LHCN-M2 (cell line): ENCODE results near the gene ALG12. TPM values are rescaled to one million over a fixed set of nuclear protein-coding genes. Genes with fewer than 3 reads are reported as not detected.

Experiments
- DNase-seq: peaks from one replicate; pipeline ENCODE4 v3.0.0-alpha.2; 2012; ENCODE audit warnings: low read depth
- polyA plus RNA-seq: library from polyadenylated mRNA; unstranded; fragments of >200 nt; gene quantifications from one replicate; pipeline ENCODE4 v1.2.1, GENCODE V29; 2012; ENCODE audit warnings: missing spikeins
- total RNA-seq: library from RNA; depleted of rRNA; stranded (reverse); fragments of >200 nt; gene quantifications from 2 replicates; pipeline ENCODE4 v1.2.3, GENCODE V29; 2014; rRNA removed

ALG12 gene
- 18.1 and 19.4 TPM in 2 replicates for total RNA-seq
- polyA plus RNA-seq, result 14.5 TPM

DNA sequence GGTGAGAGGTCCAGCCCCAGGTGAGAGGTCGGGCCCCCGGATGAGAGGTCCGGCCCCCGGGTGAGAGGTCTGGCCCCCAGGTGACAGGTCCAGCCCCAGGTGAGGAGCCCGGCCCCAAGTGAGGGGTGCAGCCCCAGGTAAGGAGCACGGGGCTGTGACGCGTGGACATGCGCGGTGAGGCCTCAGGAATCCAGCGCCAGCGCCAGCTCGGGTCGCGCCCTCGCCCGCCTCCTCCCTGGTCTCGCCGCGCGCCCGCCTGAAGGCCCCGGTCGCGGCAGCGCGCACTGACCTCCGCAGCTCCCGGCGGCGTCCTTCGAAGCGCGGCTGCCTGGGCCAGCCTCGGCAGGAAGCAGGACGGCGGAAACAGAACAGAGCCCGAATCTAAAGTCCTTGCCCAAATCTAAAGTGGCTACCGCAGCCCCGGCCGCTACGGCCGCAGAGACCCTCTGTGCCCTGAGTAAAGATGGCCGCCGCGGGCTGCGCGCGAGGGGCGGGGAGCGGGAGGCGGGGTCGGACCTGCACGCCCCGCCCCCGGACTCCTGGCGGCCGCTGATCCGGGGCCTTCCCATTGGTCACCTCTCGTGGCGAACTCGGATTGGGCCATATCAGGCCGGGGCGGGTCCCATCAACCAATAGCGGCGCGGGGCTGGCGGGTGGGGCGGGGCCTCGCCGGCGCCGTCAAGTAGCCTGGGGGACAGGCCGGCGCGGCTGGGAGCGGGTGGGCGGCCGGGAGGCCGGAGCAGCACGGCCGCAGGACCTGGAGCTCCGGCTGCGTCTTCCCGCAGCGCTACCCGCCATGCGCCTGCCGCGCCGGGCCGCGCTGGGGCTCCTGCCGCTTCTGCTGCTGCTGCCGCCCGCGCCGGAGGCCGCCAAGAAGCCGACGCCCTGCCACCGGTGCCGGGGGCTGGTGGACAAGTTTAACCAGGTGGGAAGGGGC lies at the start of gene ALG12, which contains the start of gene CRELD2:
ALG12 (minus strand) TSS at position 465 of the 937 bp plus-strand sequence. CDS start 4,673 bp downstream, outside the sequence.
CRELD2 (plus strand) TSS at position 661 of the 937 bp plus-strand sequence; CDS start at position 797, 136 bp downstream.
- DNase-seq, result peak; percentile 93

DNA sequence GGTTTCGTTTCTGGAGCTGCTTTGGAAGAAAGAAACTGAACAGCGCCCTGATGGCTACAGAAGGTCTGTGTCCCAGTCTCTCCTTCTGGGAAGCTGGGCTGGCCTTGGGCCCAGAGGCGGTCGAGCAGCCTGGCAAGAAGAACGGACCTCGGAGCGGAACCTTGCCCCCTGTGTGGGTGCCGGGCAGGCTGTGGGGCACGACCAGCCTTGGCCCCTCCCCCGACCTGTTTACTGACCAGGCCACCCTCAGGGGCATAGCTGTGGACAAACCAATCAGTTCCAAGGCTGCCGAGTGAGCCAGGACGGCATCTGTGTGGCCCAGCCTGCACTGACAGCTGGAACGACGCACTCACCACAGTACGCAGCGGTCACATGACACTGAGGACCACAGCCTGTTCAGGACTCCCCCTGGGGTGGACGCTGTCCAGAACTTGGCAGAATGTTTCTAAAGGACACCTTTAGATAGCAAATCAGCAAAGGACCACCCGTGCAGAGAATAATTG lies 49.5 kb upstream of the ALG12 start:
- no peak for DNase-seq

DNA sequence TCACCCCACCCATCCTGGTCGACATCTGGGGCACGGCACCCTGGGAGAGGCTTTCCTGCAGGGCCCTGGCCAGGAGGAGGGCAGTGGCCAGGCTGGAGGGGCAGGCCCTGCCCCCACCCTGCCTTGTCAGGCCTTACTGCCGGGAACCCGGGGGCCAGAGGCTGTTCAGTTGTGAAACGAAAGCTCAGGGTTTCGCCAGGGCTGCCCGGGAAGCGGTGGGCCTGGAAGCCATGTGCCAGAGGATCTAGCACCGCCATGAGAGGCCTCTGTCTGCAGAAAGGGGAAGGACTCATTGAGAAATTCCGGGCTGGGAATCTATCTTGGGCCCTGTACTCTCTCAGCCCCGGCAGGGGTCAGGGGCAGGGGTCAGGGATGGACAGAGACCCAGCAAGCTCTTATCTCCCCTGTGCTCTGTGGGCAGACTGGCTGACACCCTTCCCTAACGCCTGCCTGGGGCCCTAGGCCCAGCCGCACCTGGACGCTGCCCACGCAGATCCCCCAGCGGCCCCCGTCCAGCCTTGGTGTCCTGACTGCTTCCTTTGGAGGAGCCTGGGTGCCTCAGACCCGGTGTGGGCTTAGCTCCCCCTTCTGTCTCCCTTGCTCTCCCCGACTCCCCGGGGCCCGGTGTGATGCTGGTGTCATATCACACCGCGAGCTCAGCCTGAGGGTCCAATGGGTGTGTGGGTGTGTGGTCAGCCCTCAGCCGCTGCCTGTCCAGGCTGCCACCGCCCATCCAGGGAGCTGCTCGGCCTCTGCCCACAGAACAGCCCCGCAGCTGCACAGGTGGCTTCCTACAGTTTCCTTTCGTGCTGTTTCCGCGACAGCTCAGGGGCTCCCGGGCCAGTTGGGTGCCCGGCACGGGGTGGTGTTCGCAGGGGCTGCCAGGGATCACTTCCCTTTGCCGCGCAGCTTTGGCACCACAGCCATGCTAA lies 48.8 kb upstream of the ALG12 start:
- DNase-seq, result no peak

DNA sequence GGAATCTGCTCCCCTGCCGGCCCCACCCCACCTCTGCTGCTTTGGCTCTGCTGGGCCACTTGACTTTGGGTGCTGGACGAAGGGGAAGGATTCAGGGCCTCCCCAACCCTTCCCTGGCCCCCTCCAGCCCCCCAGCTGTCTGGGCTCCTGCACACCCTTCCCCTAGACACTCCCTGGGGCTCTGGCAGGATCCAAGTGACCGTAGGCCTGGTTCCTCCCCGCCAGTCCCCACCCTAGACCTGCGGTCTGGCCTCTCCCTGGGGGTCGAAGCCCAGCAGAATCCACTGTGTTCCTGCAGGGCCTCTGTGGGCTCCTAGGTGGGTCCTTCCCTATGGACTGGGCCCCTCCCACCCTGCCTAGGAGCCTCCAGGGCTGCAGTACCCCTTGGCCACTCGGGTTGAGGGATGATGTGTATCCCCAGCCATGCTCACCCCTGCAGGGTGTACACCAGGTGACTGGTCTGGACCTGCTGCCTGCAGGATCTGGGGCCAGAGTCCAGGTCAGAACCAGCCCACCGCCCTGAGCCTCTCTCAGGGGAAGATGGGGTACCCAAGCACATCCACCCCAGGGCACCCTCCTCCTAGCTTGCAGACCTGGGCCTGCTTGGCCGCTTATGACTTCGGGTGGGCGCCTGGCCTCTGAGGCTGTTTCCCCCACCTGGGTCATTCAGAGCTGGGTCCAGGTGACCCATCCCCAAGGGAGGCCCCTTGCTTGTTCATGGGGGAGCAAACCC lies 48.0 kb upstream of the ALG12 start:
- DNase-seq, result no peak

DNA sequence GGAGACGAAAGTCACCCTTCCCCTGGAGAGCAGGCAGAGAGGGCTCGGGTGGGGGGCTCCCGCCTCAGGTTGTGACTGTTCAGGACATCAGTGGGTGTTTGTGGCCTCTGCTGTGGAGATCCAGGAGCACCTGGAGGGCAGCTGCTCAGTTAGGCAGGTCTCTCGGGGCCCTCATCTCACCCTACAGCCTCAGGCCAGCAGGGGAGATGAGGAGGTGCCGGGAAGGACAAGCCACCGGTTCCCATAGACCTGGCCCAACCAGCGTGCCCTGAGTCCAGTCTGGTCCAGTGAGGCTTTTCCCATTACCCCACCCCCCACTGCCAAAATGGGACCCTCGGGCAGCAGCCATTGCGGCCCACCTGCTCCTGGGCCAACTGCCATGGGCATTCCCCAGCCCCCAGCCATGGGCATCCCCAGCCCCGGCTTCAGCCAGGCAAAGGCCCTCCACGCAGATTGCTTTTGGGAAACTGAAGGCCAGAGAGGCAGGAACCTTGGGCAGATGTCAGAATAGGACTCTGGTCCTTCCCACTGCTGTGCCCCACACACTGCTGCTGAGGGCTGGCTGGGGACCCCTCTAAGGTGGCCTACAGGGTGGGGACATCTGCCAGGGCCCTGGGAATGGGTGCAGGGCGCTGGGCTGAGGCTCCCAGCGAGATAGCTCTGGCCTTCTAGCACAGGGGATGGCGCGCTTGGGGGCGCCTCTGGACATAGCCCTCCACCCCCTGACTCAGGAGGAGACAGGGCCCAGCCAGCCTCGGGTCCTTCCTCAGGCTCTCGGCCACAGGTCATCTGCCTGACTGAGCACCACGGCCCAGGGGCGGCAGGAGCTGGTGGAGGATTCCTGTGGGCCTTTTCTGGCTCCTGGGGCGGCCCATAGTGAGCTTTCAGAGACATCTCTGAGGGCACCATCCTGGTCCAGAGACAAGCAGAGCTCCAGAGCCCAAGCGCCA lies 47.1 kb upstream of the ALG12 start:
- DNase-seq, result no peak

DNA sequence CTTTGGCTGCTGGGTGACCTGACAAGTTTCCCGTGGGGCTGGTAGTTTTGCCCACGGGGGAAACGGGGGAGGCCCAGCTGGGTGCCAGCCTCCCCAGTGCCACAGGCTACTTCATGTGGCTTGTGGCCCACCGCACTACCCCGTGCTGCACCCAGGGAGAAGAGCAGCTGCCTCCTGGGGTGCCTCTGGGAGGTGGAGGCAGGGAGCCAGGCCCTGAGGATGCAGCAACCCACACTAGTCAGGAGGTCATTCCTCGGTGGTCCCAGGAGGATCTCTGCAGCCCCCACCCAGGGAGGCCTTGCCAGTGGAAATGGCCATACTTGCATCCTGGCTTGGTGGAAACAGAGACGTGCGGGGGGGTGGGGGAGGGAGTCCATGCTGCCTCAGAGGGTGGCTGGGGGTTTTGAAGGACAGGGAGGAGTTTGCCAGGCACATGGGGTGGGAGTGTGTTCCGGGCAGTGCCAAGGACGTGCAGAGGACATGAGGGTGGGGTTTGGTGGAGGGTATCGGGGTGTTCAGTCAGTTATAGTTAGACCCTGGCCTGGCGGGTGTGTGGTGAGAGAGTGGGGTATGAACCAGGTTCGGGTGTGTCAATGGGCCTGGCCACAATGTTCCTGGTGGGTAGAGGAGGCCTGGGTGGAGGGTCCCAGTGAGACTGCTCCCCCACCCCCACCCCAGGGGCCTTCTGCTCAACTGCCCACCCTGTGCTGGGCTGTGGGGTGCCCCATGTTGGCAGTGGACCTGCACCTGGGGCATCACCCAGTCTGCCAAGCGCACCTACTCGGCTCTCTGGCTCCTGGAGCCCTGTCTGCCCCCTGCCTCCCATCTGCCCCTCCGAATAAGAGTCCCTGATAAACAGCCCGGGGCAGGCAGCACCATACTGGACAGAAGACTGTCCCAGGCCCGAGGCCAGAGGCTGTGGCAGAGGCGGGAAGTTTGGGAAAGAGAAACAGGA lies 46.2 kb upstream of the ALG12 start:
- DNase-seq, result no peak

DNA sequence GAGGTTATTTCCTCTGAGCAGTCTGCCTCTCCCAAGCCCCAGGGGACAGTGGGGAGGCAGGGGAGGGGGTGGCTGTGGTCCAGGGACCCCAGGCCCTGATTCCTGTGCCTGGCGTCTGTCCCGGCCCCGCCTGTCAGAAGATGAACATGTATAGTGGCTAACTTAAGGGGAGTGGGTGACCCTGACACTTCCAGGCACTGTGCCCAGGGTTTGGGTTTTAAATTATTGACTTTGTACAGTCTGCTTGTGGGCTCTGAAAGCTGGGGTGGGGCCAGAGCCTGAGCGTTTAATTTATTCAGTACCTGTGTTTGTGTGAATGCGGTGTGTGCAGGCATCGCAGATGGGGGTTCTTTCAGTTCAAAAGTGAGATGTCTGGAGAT lies 45.4 kb upstream of the ALG12 start:
- DNase-seq, result no peak

DNA sequence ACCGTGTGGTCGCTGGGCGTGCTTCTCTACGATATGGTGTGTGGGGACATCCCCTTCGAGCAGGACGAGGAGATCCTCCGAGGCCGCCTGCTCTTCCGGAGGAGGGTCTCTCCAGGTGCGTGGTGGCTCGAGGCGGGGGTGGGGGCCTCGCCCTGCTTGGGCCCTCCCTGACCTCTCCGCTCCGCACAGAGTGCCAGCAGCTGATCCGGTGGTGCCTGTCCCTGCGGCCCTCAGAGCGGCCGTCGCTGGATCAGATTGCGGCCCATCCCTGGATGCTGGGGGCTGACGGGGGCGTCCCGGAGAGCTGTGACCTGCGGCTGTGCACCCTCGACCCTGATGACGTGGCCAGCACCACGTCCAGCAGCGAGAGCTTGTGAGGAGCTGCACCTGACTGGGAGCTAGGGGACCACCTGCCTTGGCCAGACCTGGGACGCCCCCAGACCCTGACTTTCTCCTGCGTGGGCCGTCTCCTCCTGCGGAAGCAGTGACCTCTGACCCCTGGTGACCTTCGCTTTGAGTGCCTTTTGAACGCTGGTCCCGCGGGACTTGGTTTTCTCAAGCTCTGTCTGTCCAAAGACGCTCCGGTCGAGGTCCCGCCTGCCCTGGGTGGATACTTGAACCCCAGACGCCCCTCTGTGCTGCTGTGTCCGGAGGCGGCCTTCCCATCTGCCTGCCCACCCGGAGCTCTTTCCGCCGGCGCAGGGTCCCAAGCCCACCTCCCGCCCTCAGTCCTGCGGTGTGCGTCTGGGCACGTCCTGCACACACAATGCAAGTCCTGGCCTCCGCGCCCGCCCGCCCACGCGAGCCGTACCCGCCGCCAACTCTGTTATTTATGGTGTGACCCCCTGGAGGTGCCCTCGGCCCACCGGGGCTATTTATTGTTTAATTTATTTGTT lies 44.8 kb upstream of the ALG12 start:
- no peak for DNase-seq

DNA sequence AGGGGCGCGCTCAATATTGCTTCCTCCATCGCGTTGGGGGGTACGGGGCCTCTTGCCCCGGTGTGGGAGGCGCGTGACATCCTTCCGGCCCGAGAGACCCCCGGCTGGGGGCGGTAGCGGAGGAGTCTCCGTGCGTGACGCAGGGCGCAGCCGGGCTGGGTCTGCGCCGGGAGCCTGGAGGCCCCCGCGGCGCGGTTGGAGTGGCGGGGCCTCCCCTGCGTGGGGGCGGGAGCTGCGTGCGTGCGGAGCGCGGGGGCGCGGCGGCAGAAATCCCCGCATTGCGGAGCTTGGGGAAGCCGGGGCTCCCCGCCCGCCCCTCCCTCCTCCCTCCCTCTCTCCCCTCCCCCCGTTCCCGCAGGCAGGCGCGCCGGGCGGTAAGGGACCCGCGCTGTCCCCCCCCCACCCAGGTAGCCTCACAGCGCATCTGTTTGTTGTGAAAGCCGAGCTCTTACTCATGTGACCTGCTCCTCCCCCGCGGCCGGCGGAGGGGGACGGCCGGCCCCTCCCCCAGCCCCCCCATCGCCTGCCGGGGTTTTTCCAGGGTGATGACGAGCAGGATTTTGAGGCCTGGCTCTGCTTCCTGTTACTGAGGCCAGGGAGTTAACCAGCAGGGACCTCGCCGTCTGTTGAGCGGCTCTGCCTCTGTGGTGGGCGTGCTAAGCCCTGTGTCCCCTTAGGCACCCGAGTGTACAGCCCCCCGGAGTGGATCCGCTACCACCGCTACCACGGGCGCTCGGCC lies 43.9 kb upstream of the ALG12 start:
- DNase-seq, result peak; percentile 85

DNA sequence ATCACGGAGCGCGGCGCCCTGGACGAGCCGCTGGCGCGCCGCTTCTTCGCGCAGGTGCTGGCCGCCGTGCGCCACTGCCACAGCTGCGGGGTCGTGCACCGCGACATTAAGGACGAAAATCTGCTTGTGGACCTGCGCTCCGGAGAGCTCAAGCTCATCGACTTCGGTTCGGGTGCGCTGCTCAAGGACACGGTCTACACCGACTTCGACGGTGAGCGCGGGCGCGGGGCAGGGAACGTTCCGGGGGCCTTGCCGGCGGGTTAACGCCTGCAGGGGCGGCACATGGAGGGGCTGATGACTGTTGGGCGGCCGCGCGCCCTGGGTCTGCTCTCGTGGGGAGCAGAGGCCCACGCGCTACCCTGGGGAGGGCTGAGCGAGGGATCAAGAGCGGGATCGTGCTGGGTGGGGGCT lies 43.4 kb upstream of the ALG12 start:
- no peak for DNase-seq

DNA sequence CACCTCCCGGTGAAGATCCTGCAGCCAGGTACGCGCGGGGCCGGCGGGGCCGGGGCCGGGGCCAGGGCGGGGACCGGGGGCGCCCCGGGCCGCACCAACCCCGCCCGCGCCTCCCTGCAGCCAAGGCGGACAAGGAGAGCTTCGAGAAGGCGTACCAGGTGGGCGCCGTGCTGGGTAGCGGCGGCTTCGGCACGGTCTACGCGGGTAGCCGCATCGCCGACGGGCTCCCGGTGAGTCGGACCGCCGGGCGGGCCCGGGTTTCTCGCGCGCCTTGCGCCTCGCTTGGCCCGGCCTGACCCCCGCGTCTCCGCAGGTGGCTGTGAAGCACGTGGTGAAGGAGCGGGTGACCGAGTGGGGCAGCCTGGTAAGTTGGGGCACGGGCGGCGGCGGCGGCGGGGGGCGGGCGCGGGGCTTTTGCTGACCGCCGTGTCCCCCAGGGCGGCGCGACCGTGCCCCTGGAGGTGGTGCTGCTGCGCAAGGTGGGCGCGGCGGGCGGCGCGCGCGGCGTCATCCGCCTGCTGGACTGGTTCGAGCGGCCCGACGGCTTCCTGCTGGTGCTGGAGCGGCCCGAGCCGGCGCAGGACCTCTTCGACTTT lies 42.9 kb upstream of the ALG12 start:
- DNase-seq, result no peak

DNA sequence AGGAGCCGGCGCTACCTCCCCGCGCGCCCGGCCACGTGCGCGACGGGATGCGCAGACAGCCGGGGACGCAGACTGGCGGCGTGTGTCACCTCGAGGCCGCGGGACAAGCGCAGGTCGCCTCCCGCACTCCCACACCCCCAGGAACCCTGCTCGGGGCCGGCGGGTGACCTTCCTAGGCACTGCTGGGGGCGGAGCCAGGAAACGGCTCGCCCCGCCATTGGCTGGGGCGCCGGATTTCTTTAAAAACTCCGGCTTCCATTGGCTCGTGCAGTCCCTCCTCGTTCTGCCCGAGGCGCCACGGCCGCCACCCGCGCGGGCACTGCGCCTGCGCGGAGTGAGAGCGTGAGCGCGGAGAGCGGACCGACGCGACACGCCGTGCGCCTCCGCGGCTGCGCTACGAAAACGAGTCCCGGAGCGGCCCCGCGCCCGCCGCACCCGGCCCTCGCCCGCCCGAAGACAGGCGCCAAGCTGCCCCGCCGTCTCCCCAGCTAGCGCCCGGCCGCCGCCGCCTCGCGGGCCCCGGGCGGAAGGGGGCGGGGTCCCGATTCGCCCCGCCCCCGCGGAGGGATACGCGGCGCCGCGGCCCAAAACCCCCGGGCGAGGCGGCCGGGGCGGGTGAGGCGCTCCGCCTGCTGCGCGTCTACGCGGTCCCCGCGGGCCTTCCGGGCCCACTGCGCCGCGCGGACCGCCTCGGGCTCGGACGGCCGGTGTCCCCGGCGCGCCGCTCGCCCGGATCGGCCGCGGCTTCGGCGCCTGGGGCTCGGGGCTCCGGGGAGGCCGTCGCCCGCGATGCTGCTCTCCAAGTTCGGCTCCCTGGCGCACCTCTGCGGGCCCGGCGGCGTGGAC lies 42.1 kb upstream of the ALG12 start, which contains the start of gene PIM3:
PIM3 (plus strand) TSS at position 614 of the 846 bp plus-strand sequence; CDS start at position 790, 176 bp downstream.
- peak; percentile 94 for DNase-seq

DNA sequence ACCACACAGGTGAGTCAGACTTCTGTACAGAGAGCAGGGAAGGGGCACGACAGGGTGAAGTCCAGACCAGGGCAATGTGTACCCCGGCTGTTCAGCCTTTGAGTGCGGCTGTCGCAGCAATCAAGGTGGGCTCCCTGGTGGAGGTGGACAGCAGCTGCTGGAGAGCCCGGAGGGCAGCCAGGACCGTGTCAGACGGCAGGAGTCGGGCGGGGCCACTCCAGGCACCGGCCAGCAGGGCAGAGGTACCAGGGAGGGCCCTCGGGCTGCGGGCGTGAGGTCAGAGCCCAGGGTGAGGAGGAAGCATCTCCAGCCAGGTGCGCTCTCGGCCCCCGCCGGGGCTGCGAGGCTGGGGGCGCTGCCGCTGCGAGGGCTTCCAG lies 41.5 kb upstream of the ALG12 start:
- peak; percentile 64 for DNase-seq

DNA sequence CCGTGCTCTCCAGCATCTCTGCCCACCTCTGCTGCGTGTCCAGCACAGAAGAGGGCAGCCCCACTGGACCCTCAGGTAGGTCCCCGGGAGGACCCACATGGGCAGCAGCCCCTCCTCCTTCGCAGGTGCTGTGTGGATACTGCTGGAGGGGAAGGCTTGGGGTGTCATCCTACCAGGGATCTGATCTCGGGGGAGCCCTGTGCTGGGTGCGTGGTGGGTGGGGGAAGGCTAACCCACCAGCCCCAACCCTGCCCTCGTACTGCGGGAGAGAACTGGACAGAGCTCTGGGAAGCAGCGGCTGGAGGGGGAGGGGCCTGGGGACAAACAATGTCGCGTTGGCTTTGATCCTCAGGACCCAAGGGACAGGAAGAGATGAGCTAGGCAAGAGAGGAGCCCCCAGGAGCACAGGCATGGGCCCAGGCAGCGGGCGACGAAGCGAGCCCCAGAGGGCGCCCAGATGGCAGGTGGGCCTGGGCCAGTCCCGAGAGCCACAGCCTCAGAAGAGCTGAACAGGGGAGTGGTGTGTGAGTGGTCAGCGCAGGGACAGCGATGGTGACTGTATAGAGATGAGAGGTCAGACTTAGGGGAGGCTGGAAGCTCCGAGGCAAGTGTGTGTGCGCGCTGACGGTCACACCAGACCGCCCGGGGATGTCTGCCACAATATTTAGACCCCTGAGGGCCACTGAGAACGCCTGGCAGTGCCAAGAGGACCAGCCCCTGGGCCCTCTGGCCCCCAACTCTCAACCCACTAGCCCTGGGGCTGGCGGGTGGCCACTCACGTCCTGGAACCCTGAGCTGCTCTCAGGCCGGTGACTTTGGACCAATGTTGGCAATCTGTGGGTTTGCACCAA lies 40.9 kb upstream of the ALG12 start:
- no peak for DNase-seq
